HG03175 (cell line): ENCODE results near the gene CCDC43.
"Not testable (repeated sequence)": the region's sequence is repeated elsewhere in the genome, so short reads cannot be mapped to it uniquely, and the experiment has no call there.

Experiments used
- ATAC-seq: cut with Tn5 transposase; IDR thresholded peaks from one replicate; pipeline ENCODE4 v1.9.1; 2021; ENCODE audit warnings: mild to moderate bottlenecking, moderate library complexity; ENCODE audit not compliant: unreplicated experiment

The CCDC43 gene

GRCh38 chr17:44672479-44673093 is 17.0 kb downstream of the CCDC43 start:
- ATAC-seq: no peak

GRCh38 chr17:44666006-44666405 is 23.6 kb downstream of the CCDC43 start:
- ATAC-seq: no peak

- ATAC-seq: no peak
Observed at GRCh38 chr17:44664867-44665266, 24.7 kb downstream of the CCDC43 start.

GRCh38 chr17:44663095-44663494 is 26.5 kb downstream of the CCDC43 start:
- ATAC-seq: no peak

GRCh38 chr17:44661835-44662234 is 27.7 kb downstream of the CCDC43 start:
- no peak for ATAC-seq

GRCh38 chr17:44655983-44656710 is 33.4 kb downstream of the CCDC43 start, which contains the start of gene MEIOC:
Gene MEIOC (plus strand): TSS chr17:44656468. CDS start chr17:44656614, 146 bp downstream.
- ATAC-seq: no peak

GRCh38 chr17:44653954-44654353 is 35.6 kb downstream of the CCDC43 start:
- ATAC-seq: no peak

GRCh38 chr17:44653384-44653783 is 36.2 kb downstream of the CCDC43 start:
- ATAC-seq: no peak

- no peak for ATAC-seq
Observed at GRCh38 chr17:44652727-44653126, 36.8 kb downstream of the CCDC43 start.

- ATAC-seq: no peak
Observed at GRCh38 chr17:44651228-44651627, 38.3 kb downstream of the CCDC43 start.

GRCh38 chr17:44648963-44649362 is 40.6 kb downstream of the CCDC43 start:
- no peak for ATAC-seq

GRCh38 chr17:44647736-44648135 is 41.8 kb downstream of the CCDC43 start:
- no peak for ATAC-seq

GRCh38 chr17:44646280-44646679 is 43.3 kb downstream of the CCDC43 start:
- ATAC-seq: no peak

GRCh38 chr17:44645341-44645740 is 44.2 kb downstream of the CCDC43 start:
- ATAC-seq: no peak

- no peak for ATAC-seq
Observed at GRCh38 chr17:44642834-44643233, 46.7 kb downstream of the CCDC43 start.

GRCh38 chr17:44637066-44637465 is 52.5 kb downstream of the CCDC43 start:
- ATAC-seq: no peak

- no peak for ATAC-seq
Observed at GRCh38 chr17:44636562-44636961, 53.0 kb downstream of the CCDC43 start.

GRCh38 chr17:44634401-44634800 is 55.2 kb downstream of the CCDC43 start:
- not testable (repeated sequence) for ATAC-seq

- ATAC-seq: no peak
Observed at GRCh38 chr17:44633998-44634397, 55.6 kb downstream of the CCDC43 start.

- ATAC-seq: no peak
Observed at GRCh38 chr17:44630703-44631102, 58.9 kb downstream of the CCDC43 start.

- ATAC-seq: no peak
Observed at GRCh38 chr17:44629314-44629713, 60.3 kb downstream of the CCDC43 start.
